GM18507 (cell line): Measurements from ENCODE around the gene PAOX.
"Not testable (repeated sequence)": the region's sequence is repeated elsewhere in the genome, so short reads cannot be mapped to it uniquely, and the experiment has no call there.

Experiments used
- DNase-seq: peaks from one replicate; pipeline ENCODE4 v3.0.0; 2011; ENCODE audit warnings: low read depth; ENCODE audit not compliant: insufficient read length; ENCODE audit errors: extremely low spot score
- FAIRE-seq: peaks from 2 replicates; lab custom pipeline; 2011; peaks lifted over from hg19 to GRCh38; lab: Jason Lieb, UNC

Gene PAOX

GRCh38 chr10:133422807-133423771 is 44.0 kb downstream of the PAOX start:
- no peak for FAIRE-seq
- no peak for DNase-seq

GRCh38 chr10:133424102-133424501 is 45.0 kb downstream of the PAOX start:
- not testable (repeated sequence) for FAIRE-seq

GRCh38 chr10:133424601-133425000 is 45.5 kb downstream of the PAOX start, which contains the start of gene SPRN:
Gene SPRN (minus strand): TSS chr10:133424625. CDS start chr10:133423681, 944 bp downstream.
- not testable (repeated sequence) for FAIRE-seq, DNase-seq

More at GRCh38 chr10:133424102-133424501, 45.0 kb downstream of the PAOX start:
- DNase-seq = not testable (repeated sequence)

- FAIRE-seq, DNase-seq: not testable (repeated sequence)
Observed at GRCh38 chr10:133429571-133429970, 50.5 kb downstream of the PAOX start.

GRCh38 chr10:133431888-133432613 is 53.0 kb downstream of the PAOX start:
- not testable (repeated sequence) for FAIRE-seq, DNase-seq

GRCh38 chr10:133432789-133433188 is 53.7 kb downstream of the PAOX start:
- not testable (repeated sequence) for DNase-seq, FAIRE-seq

- peak; percentile 67 for FAIRE-seq
- DNase-seq = no peak
Observed at GRCh38 chr10:133438711-133439273, 59.7 kb downstream of the PAOX start.

- no peak for DNase-seq
Observed at GRCh38 chr10:133439517-133440461, 60.7 kb downstream of the PAOX start.

GRCh38 chr10:133440633-133441285 is 61.7 kb downstream of the PAOX start:
- FAIRE-seq = no peak
- no peak for DNase-seq

More at GRCh38 chr10:133439517-133440461, 60.7 kb downstream of the PAOX start:
- no peak for FAIRE-seq
